ENCODE measurements around the gene GRIA4. TPM values are rescaled to one million over a fixed set of nuclear protein-coding genes. Genes with fewer than 3 reads are reported as not detected.

The GRIA4 gene
- total RNA-seq, 2 donors from 2014 or later: not detected

DNA sequence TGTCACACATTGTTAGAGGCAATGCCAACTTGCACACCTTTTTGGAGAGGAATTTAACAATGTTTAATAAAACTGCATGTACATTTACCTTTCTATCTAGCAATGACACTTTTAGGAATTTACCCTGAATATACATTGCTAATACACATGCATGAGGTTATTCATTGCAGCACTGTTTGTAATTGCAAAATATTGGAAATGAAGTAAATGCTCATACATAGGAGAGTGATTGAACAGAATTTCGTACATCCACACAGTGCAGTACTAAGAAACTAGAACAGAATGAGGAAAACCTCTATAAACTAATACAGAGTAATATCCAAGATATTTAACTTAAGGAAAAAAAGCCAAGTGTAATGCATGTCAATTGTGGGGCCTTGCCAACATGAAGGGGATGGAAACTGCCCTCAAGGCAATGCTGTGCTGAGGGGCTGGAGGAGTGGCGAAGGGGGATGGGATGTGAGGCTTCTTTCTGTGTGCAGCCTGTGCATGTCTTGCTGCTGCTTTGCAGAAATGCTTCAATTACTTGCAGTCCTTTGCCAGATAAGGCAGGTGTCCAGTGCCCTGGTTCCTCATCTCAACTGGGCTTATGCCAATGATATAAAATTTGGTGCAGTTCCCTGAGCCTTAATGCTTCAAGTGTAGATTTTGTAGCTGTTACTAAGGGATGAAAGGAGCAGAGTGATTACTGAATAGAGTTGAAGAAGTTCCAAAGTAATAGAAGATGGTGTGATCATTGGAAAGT lies 96.1 kb downstream of the GRIA4 start:
- intact Hi-C loops (cut with DNase I): no loop called here
- ATAC-seq: no peak
- no peak for DNase-seq

DNA sequence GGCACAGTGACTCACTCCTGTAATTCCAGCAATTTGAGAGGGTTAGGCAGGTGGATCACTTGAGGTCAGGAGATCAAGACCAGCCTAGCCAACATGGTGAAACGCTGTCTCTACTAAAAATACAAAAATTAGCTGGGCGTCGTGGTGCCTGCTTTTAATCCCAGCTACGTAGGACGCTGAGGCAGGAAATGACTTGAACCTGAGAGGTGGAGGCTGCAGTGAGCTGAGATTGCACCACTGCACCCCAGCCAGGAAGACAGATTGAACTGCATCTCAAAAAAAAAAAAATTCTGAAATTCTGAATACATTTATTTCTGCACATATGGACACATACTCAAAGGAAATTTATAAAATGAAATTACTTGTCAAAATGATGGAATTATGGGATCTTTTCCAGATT lies 103.2 kb downstream of the GRIA4 start:
- ATAC-seq: no peak
- intact Hi-C loops (cut with DNase I): no loop called here
- DNase-seq: no peak

DNA sequence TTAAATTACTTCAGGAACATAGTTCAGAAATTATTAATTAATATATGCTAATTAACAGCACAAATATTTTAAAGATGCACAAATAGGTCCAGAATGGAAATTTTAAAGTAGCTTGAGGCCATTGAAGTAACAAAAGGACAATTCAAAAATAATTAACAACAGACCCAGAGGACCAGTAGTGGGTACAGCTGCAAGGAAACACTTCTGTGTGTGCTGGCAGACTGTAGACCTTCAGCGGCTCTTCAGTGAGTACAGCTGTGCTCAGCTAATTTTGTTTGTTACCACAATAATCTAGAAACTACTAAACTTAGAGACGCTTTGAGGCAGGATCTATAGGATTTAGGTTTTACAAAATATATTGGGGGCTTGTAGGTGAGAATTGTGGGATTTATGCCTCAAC lies 103.8 kb downstream of the GRIA4 start:
- intact Hi-C loops (cut with DNase I): no loop called here
- no peak for ATAC-seq
- DNase-seq: no peak

DNA sequence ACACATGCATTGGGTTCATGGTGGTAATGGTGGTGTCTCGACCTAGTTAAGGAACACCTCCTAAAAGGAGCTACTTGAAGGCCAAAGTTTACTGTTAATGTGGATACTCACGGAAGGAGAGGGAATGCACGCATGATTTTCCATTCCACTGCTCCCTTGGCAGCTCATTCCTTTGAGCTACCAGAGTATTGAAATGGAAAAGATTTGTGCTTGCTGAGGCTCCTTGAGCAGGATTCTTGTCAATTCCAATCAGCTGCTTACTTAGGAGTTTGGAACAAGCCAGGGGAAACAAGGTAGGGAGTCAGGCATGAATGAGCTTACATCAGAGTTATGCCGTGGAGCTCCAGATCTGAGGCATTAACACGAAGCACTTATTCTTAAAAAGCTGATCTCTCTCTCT lies 108.8 kb downstream of the GRIA4 start:
- ATAC-seq: no peak
- intact Hi-C loops (cut with DNase I): no loop called here

DNA sequence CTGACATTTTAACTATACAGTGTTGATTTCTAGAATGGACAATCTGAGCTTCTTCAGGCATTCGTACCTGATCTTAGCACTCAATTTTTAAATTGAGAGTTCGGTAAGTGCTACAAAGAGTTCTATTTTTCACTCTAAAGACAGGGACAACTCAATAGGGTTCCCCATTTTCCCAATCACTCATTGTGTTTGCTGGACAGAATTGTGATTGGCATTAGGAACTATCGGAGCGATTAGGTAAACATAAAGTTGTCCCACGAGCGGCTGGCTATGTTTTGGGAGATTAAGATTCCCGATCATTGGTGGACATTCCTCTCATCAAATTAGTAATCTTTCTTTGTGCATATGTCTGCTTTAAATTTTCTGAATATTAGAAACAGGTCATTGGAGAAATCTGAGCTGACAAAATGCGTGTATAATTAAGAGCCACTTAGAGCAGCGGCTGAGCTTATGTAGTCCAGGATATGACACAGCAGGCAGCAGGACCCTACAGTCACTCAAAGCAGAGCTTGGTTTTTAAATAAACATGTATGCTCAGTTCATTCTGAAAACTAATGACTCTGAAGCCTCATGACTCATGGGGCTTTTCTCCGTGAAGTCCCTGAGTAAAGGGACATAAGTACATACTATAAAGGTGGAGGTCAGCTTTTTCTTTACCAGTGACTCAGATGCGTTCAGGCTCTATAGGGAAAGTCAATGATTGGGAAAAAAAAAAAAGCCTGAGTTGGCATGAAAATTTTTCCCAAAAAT lies 109.4 kb downstream of the GRIA4 start:
- DNase-seq (no peak), ATAC-seq (no peak)
- intact Hi-C loops (cut with DNase I): no loop called here

More for the DNA sequence above, 108.8 kb downstream of the GRIA4 start:
- DNase-seq: no peak

DNA sequence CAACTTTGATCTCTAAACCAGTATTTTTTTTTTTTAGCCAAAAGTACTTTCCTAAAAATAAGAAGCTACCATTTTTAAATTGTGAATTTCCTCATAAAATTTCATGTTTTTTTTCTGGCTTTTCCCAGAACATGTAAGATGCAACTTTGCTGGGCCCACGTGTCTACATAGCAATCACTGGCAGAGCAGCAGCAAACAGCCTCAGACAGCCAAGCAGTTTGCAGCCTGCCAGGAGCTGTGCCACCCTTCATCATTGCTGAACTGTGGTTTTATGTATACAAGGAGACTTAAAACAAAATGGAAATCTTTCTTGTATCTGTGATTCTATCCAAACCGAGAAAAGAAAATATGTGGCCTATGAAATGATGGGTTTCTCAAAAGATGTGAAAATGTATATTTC lies 110.2 kb downstream of the GRIA4 start:
- DNase-seq (no peak), ATAC-seq (no peak)
- intact Hi-C loops (cut with DNase I): no loop called here

DNA sequence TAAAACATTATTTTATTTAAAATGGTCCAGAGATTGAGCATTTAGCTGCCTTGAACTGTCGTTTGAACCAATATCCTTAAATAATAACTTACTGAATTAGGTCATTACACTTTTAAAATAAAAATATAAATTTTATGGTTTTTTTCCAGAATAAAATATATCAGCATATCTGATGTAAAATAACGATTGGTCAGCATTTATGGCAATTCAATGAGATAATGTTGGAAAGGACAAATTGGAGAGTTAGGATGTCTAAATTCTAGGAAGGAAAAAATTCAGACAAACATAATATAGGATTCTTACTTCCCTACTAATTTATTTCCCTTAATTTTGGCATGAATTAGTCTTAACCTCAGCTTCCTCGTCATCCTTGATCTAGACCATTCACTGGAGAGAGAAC lies 113.4 kb downstream of the GRIA4 start:
- no peak for ATAC-seq
- intact Hi-C loops (cut with DNase I): no loop called here
- DNase-seq: no peak

DNA sequence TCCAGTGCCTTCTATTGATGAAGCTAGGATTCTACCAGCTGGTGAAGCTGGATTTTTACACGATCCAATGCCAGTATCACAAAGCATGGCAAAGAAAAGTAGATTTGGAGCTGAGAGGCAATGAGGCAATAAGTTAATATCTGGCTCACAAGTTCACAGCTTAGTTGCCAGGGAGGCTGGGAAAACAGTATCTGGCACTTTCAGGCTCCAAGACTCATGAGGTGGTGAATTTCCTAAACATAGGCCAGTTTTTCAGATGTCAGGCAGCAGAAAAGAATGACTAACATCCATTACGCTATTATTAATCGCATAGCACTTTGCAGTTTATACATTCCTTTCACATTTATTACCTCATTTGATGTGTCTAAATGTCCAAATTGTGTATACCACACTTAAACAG lies 122.7 kb downstream of the GRIA4 start:
- DNase-seq (no peak), ATAC-seq (no peak)
- intact Hi-C loops (cut with DNase I): no loop called here

DNA sequence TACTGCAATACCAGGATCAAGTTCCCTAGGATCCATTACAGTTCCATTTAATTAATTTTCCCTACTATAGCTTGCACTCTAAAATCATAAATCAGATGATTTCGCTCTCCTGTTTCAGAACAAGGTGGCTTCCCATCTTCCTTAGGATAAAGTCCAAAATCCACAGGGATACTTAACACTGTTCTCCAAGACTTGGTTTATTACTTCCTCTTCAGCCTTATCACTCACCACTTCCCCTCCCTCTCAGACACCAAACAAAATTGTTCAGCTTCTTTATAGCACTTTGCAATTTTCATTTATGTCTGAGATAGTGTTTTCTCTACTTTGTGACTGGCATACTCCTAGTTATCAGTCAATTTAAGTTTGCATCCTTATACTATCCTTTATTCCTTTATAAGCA lies 124.6 kb downstream of the GRIA4 start:
- DNase-seq: no peak
- no peak for ATAC-seq
- intact Hi-C loops (cut with DNase I): no loop called here

DNA sequence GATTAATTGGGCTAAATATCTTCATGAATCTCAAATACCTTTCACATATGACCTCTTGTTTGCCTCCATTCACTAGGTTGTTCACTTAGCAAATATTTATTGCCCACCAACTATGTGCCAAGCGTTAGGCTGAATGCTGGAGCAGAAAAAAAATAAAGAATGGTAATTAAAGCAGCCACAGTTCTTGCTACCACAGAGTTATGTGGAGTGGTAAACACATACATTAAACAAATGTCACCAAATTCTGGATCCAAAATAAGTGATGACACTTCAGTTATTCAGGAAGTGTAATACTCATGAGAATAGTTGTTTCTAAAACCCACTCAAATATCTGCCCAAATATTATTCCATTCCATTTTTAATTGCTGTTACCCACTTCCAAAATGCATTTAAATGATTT lies 128.4 kb downstream of the GRIA4 start:
- ATAC-seq (no peak), DNase-seq (no peak)
- intact Hi-C loops (cut with DNase I): no loop called here

DNA sequence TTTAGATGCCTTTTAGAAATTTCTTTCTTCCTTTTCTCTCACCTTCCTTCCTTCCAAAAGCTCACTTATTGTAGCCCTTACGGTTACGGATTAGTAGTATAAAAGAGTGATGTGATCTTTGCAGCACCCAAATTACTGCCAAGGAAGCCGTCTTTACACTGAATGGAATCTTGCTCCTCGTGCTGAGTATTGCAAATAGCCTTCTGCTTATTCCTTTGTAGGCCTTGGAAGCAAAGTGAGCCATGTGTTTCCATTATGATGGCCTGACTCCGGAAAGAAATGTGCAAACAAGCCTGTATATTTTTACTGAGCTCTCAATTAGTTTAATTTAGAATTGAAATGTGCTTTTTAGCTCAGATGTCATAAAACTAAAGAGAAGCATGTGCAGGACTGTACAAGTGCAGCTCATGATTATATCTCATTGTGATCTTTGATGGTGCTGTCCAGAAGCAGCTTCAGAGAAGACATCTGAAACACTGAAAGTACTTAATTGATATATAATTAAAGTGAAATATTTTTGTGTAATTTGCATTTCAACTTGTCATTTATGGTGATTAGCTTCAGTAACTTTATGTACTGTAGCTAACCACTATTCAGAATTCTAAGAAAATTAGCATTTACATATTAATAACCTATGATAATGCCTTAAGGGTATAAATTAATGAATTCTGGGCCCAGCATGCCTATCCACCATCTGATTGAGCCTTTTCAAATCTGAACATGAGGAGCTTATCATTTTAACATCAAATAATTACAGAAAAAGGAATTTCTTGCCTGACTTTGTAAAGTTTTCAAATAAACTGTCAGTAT lies 129.3 kb downstream of the GRIA4 start:
- intact Hi-C loops (cut with DNase I): no loop called here
- no peak for ATAC-seq
- DNase-seq: no peak

DNA sequence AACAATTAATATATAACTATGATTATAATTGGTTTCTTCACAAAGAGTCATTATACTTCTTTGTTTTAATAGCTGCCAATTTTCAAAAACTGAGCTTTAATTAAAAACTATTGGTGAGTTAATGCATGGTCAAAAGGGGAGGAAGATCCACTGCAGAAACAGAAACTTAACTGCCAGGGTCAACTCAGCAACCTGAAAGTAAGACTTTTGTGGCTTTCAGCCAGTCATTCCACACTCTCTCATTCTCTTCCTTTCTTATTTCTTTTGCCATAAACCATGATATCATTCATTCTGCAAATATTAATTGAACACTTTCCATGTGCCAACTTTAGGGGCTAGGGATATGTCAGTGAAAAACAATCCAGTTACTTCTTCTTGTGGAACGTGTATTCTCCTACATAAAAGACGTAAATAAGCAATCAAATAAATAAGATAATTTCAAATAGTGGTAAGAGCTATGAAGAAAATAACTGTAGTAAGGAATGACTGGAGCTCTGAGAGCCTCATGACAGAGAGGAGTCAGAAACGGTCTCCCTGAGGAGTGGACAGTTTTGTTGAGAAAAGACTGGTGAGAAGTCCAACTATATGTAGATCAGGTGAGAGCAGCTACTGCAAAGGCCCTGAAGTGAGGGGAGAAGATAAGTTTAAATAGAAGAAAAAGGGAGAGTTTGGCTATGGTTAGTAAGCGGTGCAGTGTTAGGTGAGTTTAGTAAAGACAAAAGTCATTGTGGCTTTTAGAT lies 130.5 kb downstream of the GRIA4 start:
- intact Hi-C loops (cut with DNase I): no loop called here
- ATAC-seq (no peak), DNase-seq (no peak)

DNA sequence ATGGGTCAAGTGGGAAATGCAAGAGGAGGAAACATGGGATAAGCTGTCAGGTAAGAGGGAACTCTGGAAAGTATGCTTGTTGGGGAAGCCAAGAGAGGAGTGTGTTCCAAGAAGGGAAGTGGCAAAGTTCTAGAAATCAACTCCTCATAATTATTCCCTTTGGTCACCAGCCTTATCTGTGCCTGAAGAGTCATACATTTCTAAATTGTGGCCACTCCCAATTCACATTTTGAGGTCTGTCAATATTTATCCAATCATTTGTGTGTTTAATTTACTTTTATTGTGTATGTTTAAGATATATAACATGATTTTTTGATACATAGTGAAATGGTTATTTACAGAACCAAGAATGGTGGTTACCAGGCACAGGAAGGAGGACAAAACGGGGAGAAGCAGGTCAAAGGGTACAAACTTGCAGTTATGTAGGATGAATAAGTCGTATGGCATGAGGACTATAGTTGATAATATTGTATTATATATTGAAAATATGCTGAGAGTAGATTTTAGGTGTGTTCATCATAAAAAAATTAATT lies 131.7 kb downstream of the GRIA4 start:
- no peak for ATAC-seq
- intact Hi-C loops (cut with DNase I): no loop called here

DNA sequence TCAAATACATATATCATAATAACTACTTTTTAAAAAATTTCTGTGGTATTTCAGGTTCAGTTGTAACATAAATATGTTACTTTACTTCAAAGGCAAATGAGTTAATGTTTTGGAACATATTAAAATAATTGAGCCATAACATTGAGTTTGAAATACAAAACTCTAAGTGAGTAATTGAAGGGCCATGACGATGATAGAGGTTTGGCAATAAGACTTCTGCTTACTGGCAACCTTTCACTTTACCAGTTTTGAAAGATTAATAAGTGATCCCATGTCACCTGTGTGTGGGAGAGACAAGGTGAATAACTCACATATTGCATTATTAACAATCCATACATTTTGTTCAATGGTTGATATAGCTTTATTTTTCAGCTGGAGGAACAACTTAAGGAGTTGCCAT lies 144.4 kb downstream of the GRIA4 start:
- no peak for ATAC-seq
- intact Hi-C loops (cut with DNase I): no loop called here
- DNase-seq: no peak

More for the DNA sequence above, 131.7 kb downstream of the GRIA4 start:
- DNase-seq: no peak

DNA sequence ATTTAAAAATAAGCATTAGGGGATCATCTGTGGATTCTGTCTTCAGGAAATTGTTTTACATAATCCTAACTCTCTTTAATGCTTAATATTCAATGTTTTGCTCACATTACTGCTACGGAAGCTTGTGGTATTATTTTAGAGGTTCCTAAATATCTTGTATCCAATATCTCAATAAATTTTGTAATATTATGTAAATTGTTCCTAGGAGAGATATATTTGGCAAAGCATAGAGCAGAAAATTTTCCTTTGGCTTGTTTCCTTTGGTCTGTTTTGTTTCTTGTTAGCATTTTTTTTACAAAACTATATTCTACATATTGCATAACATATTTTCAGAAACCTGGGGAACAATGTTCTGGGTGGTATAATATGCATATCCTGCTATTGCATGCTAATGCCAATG lies 144.8 kb downstream of the GRIA4 start:
- intact Hi-C loops (cut with DNase I): no loop called here
- ATAC-seq: no peak
- DNase-seq: no peak

DNA sequence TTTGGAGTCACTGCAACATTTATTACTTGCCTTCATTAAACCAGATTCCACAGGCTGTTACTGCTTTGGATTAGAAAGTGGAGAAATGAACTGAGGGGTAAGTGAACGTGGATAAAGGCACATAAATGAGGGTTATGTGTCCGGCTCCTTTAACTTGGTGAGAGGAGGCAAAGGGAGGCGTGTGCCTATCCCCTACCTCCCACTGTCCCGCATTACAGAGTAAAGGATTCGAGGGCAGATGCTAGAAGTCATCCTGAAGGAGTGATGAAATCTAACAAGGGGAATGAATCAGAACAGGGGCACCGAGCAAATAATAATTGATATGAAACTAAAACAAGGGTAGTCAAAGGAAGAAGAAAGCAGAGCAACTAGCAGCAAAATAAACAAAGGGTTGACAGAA lies 147.2 kb downstream of the GRIA4 start:
- no peak for DNase-seq
- ATAC-seq: no peak
- intact Hi-C loops (cut with DNase I): no loop called here

DNA sequence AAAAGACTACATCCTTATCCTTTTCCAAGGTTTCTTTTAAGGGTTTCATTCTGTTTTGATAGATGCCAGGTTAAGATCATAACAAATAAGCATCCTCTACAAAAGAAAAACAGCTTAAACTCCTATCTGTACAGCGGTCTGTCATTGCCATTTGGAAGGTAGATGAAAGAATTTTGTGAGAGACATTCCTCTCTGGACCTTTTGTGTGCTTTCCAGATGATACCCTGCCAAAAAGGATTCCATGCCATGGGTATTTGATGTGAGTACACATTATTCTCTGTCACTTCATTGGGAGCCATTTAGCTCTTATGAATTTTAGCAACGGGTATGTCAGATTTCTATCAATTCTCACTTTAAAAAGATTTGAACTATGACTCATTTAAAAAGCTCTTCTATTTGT lies 153.7 kb downstream of the GRIA4 start:
- ATAC-seq (no peak), DNase-seq (no peak)
- intact Hi-C loops (cut with DNase I): no loop called here

DNA sequence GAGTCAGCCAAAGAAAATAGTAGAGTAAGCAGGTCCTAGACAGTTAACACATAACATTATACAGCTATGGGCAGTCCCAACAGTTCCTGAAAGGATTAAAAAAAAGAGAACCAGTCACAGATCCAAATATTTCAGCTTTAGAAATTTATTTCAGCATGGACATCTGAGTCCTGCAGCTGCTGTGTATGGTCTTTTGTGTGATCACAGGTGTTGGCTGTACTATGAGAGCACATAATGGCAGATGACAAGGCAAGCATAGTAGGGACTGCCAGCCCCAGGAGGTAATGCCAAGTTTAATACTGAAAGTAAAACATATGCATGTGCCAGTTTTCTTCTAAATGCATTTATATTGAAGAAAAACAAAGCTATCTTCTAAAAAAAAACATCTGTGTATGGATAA lies 158.1 kb downstream of the GRIA4 start:
- DNase-seq (no peak), ATAC-seq (no peak)
- intact Hi-C loops (cut with DNase I): no loop called here

DNA sequence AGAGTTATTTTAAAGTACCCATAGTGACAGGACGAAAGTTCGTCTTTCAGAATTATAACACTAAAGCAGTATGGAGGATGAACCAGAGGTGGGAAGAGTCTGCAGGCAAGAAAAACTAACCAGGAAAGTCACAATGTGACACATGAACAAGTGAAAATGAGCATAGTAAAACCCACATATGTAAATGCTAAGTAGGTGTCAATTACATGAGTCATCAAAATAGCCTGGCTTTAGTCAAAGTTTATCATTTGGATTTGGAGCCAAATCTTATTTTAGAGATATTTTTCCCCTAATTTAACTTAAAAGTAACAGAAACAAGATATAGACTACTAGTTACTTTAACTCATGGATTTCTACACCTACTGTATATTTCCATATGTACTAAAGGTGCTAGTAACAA lies 159.8 kb downstream of the GRIA4 start:
- intact Hi-C loops (cut with DNase I): no loop called here
- DNase-seq: no peak
- ATAC-seq: no peak

Data from left cardiac atrium (tissue), 4 donors.